Skin of body (tissue), 2 donors: ENCODE data around the gene TNFSF13. TPM values are rescaled to one million over a fixed set of nuclear protein-coding genes. Genes with fewer than 3 reads are reported as not detected.

Experiments used
- DNase-seq: peaks from one replicate; lab custom pipeline; 2025; lab: John Stamatoyannopoulos, UW
- total RNA-seq: library from RNA; depleted of rRNA; stranded (reverse); fragments of >200 nt; gene quantifications from one replicate; pipeline ENCODE4 v1.2.3, GENCODE V29; 2014

Gene TNFSF13
- total RNA-seq, 1 donor from 2014 or later: 1.7 TPM

DNA sequence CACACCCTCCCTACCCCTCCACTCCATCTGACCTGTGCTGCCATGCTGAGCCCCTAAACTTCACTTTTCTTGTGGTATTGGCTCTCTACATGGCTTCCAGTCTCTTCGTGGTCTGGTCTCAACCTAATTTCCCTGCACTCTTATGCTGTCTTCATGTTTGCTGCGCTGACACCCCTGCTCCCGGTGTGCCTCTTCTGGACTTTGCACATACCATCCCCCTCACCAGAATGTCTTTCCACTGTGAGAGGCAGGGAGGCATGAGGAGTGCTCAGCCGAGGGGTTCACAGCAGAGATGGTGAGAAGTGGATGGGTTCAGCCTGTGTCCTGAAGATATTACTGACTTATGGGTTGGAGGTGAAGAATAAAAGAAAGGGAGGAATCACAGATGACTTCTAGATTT, 7.2 kb upstream of the TNFSF13 start:
- DNase-seq: no peak

DNA sequence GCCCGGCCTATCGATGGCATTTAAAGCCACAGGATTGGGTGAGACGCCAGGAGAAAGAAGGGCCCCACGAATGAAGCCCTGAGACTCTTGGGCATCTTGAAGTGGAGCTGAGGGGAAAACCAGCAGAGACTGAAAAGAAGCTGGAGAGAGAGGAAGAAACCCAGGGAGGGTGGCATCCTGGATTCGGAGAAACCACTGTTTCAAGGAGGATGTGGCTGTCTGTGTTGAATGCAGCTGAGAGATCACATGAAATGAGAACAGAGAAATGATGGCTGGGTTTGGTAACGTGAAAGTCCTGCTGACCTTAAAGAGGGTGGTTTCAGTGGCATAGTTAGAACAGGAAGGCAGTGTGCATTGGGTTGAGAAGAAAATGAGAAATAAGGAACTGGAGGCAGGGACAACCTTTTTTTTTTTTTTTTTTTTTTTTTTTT, 5.9 kb upstream of the TNFSF13 start:
- DNase-seq: peak; percentile 33

- no peak for DNase-seq
Measured at GRCh38 chr17:7553356-7553755, 5.2 kb upstream of the TNFSF13 start.

DNA sequence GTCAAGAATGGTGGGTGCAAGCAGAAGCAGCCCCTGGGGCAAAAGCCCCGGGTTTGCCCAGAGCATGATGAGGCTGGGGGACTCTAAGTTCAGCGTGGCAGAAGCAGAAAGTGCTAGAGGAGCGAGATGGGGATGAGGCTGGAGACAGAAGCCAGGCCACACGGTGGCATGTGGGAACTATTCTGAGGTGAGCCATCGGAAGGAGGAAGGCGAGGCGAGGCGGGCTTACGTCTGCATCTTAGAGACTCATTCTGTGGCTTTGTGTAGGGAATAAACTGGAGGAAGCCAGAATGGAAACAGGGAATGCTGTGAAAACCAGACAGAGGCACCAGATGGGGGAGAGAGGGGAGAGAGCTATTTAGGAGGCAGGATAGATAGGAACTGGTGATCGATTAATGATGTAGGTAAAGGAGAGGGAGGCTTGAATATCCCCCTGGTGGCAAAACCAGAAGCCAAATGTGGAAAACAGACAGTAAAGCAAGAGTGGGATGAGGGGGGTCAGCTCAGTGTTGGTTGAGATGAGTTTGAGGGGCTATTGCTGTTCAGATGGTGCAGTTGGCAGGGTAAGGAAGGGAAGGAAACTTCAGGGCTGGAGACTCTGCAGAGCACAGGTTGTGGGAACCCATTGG, 3.1 kb upstream of the TNFSF13 start:
- no peak for DNase-seq

- DNase-seq: no peak
Measured at GRCh38 chr17:7556627-7557026, 1.9 kb upstream of the TNFSF13 start.

DNA sequence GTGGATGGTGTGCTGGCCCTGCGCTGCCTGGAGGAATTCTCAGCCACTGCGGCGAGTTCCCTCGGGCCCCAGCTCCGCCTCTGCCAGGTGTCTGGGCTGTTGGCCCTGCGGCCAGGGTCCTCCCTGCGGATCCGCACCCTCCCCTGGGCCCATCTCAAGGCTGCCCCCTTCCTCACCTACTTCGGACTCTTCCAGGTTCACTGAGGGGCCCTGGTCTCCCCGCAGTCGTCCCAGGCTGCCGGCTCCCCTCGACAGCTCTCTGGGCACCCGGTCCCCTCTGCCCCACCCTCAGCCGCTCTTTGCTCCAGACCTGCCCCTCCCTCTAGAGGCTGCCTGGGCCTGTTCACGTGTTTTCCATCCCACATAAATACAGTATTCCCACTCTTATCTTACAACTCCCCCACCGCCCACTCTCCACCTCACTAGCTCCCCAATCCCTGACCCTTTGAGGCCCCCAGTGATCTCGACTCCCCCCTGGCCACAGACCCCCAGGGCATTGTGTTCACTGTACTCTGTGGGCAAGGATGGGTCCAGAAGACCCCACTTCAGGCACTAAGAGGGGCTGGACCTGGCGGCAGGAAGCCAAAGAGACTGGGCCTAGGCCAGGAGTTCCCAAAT, 1.3 kb upstream of the TNFSF13 start:
- no peak for DNase-seq

- DNase-seq: peak; percentile 89
Measured at GRCh38 chr17:7557775-7558543, 591 bp upstream of the TNFSF13 start.

GRCh38 chr17:7559320-7560171, 996 bp downstream of the TNFSF13 start:
- no peak for DNase-seq

DNA sequence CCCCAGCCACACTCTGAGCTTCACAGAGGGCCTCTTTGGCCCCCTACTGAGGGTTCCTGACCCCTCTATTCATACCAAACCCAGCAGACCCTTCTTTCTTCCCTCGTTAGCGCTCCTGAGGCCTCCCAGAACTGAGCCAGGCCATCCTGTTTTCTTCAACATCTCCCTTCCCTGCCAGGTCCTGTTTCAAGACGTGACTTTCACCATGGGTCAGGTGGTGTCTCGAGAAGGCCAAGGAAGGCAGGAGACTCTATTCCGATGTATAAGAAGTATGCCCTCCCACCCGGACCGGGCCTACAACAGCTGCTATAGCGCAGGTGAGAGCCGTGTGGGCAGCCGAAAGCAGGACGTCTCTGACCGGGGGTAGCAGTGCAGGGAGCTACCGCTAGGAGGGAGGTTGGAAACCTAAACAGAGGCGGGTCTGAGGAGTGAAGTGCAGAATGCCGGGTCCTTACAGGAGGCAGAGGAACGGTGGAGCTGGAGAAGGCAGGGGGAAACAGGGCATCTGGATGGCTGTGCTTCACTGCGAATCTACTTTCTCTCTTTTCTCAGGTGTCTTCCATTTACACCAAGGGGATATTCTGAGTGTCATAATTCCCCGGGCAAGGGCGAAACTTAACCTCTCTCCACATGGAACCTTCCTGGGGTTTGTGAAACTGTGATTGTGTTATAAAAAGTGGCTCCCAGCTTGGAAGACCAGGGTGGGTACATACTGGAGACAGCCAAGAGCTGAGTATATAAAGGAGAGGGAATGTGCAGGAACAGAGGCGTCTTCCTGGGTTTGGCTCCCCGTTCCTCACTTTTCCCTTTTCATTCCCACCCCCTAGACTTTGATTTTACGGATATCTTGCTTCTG, 1.9 kb downstream of the TNFSF13 start:
- peak; percentile 37 for DNase-seq

DNA sequence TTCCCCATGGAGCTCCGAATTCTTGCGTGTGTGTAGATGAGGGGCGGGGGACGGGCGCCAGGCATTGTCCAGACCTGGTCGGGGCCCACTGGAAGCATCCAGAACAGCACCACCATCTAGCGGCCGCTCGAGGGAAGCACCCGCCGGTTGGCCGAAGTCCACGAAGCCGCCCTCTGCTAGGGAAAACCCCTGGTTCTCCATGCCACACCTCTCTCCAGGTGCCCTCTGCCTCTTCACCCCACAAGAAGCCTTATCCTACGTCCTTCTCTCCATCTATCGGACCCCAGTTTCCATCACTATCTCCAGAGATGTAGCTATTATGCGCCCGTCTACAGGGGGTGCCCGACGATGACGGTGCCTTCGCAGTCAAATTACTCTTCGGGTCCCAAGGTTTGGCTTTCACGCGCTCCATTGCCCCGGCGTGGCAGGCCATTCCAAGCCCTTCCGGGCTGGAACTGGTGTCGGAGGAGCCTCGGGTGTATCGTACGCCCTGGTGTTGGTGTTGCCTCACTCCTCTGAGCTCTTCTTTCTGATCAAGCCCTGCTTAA, 2.6 kb downstream of the TNFSF13 start:
- DNase-seq: peak; percentile 74

- peak; percentile 82 for DNase-seq
Measured at GRCh38 chr17:7561589-7562207, 3.1 kb downstream of the TNFSF13 start, which contains the start of gene SENP3. Gene SENP3, plus strand, starts transcription at chr17:7561919. Its CDS starts 1,158 bp downstream, at chr17:7563077.

DNA sequence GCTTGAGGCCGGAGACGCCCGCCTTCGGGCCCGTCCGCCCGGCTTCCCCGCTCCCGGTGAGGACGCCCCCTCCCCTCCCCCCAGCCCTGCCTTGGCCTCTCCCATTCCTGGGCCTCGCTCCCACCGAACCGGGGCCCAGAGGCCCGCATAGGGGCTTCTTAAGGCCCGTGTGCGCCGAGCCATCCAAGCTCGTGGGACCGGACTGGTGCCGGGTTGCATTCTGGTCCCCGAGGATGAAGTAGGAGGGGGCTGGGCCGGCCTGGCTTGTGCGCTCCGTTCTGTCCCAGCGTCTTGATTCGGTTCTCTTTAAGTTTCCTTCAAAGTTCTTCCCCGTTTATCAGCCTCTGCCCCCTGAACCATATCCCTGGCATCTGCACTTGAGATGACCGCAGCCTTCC, 3.7 kb downstream of the TNFSF13 start:
- no peak for DNase-seq

DNA sequence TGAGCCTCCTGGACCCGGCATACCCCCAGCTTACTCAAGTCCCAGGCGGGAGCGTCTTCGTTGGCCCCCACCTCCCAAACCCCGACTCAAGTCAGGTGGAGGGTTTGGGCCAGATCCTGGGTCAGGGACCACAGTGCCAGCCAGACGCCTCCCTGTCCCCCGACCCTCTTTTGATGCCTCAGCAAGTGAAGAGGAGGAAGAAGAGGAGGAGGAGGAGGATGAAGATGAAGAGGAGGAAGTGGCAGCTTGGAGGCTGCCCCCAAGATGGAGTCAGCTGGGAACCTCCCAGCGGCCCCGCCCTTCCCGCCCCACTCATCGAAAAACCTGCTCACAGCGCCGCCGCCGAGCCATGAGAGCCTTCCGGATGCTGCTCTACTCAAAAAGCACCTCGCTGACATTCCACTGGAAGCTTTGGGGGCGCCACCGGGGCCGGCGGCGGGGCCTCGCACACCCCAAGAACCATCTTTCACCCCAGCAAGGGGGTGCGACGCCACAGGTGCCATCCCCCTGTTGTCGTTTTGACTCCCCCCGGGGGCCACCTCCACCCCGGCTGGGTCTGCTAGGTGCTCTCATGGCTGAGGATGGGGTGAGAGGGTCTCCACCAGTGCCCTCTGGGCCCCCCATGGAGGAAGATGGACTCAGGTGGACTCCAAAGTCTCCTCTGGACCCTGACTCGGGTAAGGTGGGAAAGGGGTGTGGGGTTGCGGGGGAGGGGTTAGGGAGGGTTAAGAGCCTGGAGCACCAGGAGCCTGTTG, 4.7 kb downstream of the TNFSF13 start:
- no peak for DNase-seq

DNA sequence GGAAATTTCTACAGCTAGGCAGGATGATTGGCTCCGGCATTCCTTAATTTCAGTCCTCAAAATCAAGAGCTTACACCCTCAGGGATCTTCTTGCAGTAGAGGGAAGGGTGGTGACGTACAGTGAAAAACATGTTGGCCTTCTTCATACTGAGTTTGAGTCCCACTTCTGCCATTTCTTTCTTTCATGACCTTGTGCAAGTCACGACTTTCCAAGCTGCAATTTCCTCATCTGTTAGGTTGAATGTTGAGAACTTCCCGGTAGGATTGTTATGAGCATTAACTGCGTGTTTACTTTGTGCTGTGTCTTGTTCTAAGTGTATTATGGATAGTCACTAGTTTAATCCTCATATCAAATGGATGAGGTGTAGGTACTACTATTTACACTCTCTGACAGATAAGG, 11.0 kb downstream of the TNFSF13 start:
- no peak for DNase-seq

GRCh38 chr17:7570351-7570750, 11.8 kb downstream of the TNFSF13 start:
- no peak for DNase-seq

DNA sequence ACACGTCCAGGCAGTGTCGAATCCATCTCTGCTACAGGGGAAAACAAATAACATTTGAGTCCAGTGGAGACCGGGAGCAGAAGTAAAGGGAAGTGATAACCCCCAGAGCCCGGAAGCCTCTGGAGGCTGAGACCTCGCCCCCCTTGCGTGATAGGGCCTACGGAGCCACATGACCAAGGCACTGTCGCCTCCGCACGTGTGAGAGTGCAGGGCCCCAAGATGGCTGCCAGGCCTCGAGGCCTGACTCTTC, 13.7 kb downstream of the TNFSF13 start:
- DNase-seq: no peak

DNA sequence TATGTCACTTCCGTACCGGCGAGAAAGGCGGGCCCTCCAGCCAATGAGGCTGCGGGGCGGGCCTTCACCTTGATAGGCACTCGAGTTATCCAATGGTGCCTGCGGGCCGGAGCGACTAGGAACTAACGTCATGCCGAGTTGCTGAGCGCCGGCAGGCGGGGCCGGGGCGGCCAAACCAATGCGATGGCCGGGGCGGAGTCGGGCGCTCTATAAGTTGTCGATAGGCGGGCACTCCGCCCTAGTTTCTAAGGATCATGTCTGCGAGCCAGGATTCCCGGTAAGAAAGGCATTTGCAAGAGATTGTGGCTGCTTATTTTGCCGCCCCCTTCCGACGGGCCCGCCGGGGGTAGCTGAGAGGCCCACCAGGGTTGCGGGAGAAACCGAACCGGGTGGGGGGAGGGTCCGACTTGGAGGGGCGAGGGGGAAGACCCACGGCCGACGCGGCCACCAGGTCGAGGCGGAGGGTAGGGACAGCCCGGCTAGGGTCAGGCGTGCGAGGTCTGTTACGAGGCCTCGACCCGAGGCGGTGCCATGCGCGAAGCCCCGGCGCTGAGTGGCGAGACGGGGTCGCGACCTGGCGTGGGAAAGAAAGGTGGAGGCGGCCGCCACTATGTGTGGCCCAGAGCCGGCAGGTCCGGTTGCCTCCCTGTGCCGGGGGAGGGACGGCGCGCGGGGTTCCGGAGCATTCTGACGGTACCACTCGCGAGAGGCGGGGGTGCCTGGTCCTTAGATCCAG, 14.2 kb downstream of the TNFSF13 start:
- peak; percentile 99 for DNase-seq

DNA sequence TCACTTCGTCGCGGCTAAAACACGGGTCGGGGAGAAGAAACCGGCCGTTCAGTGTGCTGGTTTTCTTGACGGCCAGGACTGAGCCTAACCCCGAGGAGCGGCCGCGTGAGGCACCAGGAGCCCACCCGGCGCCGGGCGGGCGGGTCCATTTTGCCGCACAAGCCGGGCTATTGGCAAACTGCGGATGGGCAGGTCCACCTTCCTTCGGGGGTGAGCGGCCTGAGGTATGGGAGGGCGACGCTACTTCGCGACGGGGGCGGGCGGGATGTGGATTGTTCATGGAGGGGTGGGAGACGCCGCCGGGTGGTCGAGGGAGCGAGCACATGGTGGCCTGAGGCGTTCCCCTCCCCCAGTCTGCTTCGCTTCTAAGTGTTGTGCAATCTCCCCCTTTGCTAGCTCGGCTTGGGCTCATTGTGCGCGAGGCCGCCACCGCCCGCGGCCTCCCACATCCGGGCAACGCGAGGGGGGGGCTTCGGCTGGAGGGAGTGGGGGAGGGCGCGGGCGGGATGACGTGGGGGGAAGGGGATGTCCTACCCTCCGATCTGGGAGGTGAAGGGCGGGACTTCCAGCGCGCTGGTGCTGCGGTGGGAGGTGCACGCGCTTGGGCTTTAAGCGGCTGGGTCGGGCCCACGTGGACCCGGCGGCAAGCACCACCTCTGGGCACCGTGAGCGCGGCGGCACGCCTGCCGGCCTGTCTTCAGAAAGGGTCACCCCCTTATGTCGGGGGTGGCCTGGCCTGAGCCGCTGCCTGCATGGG, 15.0 kb downstream of the TNFSF13 start:
- peak; percentile 95 for DNase-seq
